Measurements from ENCODE around the gene TFEB.

The TFEB gene

DNA sequence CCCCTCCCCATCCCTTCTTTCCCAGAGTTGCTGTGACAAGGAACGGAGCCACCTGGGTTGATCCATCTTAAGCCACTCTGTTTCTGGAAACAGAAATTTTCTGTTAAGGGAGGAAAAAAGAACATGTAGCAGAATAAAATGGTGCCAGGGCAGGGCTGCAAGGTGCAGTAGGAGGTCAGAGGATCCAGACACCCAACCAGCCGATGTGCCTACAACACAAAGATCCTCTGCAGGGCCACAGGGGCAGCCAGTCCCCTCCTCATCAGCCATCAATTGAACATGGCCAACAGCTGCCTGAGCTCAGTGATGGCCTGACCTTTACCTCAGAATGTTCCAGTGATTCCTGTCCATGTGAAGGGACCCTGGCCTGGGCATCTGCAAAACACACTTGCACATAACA is 85.3 kb downstream of the TFEB start:
- Histone ChIP-seq H3K4me1 (ENCODE audit: control insufficient read depth, low read length) (no peaks in the 10 kb centered on the region), H3K27ac (ENCODE audit: low read depth, low read length) (no peak overlapping the region), H3F3A (ENCODE audit: control insufficient read depth, insufficient read depth) (no peaks in the 10 kb centered on the region), H3K4me3 (ENCODE audit: low read length) (no peak overlapping the region), H3K79me2 (ENCODE audit: control insufficient read depth, low read length) (no peaks in the 10 kb centered on the region), H4K20me1 (ENCODE audit: control insufficient read depth, insufficient read depth, low read depth, low read length) (no peaks in the 10 kb centered on the region), H3K9me2 (replicated peaks; ENCODE audit: control insufficient read depth, low read length) (no peaks in the 10 kb centered on the region), H3K36me3 (ENCODE audit: control insufficient read depth, low read length) (no peaks in the 10 kb centered on the region), H3K4me2 (ENCODE audit: low read length) (no peak overlapping the region), H3K9me3 (ENCODE audit: control insufficient read depth, insufficient read depth, low read length) (no peaks in the 10 kb centered on the region), H3K27me3 (ENCODE audit: control insufficient read depth, low read length) (0 out of 2 replicates have a peak, but pooled peaks cover 2% of the 10 kb centered on the region)
- TF ChIP-seq, protein P1, sequence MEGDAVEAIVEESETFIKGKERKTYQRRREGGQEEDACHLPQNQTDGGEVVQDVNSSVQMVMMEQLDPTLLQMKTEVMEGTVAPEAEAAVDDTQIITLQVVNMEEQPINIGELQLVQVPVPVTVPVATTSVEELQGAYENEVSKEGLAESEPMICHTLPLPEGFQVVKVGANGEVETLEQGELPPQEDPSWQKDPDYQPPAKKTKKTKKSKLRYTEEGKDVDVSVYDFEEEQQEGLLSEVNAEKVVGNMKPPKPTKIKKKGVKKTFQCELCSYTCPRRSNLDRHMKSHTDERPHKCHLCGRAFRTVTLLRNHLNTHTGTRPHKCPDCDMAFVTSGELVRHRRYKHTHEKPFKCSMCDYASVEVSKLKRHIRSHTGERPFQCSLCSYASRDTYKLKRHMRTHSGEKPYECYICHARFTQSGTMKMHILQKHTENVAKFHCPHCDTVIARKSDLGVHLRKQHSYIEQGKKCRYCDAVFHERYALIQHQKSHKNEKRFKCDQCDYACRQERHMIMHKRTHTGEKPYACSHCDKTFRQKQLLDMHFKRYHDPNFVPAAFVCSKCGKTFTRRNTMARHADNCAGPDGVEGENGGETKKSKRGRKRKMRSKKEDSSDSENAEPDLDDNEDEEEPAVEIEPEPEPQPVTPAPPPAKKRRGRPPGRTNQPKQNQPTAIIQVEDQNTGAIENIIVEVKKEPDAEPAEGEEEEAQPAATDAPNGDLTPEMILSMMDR (IDR thresholded peaks at IDR 0.05; ENCODE audit: low read depth, low read length, poor library complexity, severe bottlenecking), result no peak
- TF ChIP-seq EZH2phosphoT487 (IDR thresholded peaks at IDR 0.05; ENCODE audit: borderline replicate concordance, low read length), result no peak

GRCh38 chr6:41649596-41649995 is 85.8 kb downstream of the TFEB start:
- Histone ChIP-seq H4K20me1 (ENCODE audit: control insufficient read depth, insufficient read depth, low read depth, low read length) (no peaks in the 10 kb centered on the region), H3K4me2 (ENCODE audit: low read length) (no peak overlapping the region), H3K79me2 (ENCODE audit: control insufficient read depth, low read length) (no peaks in the 10 kb centered on the region), H3K4me1 (ENCODE audit: control insufficient read depth, low read length) (no peaks in the 10 kb centered on the region), H3F3A (ENCODE audit: control insufficient read depth, insufficient read depth) (no peaks in the 10 kb centered on the region), H3K27ac (ENCODE audit: low read depth, low read length) (no peak overlapping the region), H3K36me3 (ENCODE audit: control insufficient read depth, low read length) (no peaks in the 10 kb centered on the region), H3K9me2 (replicated peaks; ENCODE audit: control insufficient read depth, low read length) (no peaks in the 10 kb centered on the region), H3K27me3 (ENCODE audit: control insufficient read depth, low read length) (0 out of 2 replicates have a peak, but pooled peaks cover 4% of the 10 kb centered on the region), H3K4me3 (ENCODE audit: low read length) (no peak overlapping the region), H3K9me3 (ENCODE audit: control insufficient read depth, insufficient read depth, low read length) (no peaks in the 10 kb centered on the region)
- no peak for TF ChIP-seq EZH2phosphoT487 (IDR thresholded peaks at IDR 0.05; ENCODE audit: borderline replicate concordance, low read length)
- TF ChIP-seq, protein P1 (IDR thresholded peaks at IDR 0.05; ENCODE audit: low read depth, low read length, poor library complexity, severe bottlenecking), result no peak

DNA sequence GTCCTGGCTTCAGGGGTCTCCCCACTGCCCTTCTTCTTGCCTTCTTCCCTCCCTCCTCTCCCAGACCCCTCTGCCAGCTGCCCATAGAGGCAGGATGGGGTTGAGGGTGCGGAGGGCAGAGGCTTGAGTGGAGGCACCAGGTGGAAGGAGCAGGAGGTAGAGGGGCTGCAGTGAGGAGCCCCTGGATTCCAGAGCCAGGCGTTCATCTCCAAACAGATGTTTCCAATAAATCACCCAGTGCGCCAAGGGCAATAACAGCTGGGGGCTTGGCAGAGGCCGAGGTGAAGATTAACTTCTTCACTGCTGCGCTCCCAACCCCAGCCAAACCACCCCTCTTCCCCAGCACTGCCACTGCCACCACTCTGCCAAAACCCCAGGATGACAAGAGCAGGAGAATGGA is 86.5 kb downstream of the TFEB start:
- Histone ChIP-seq H3K79me2 (ENCODE audit: control insufficient read depth, low read length) (no peaks in the 10 kb centered on the region), H3K4me3 (ENCODE audit: low read length) (no peak overlapping the region), H3F3A (ENCODE audit: control insufficient read depth, insufficient read depth) (no peaks in the 10 kb centered on the region), H3K9me3 (ENCODE audit: control insufficient read depth, insufficient read depth, low read length) (no peaks in the 10 kb centered on the region), H3K27me3 (ENCODE audit: control insufficient read depth, low read length) (0 out of 2 replicates have a peak, but pooled peaks cover 5% of the 10 kb centered on the region), H3K9me2 (replicated peaks; ENCODE audit: control insufficient read depth, low read length) (no peaks in the 10 kb centered on the region), H4K20me1 (ENCODE audit: control insufficient read depth, insufficient read depth, low read depth, low read length) (no peaks in the 10 kb centered on the region), H3K4me2 (ENCODE audit: low read length) (no peak overlapping the region), H3K36me3 (ENCODE audit: control insufficient read depth, low read length) (no peaks in the 10 kb centered on the region), H3K4me1 (ENCODE audit: control insufficient read depth, low read length) (no peaks in the 10 kb centered on the region), H3K27ac (ENCODE audit: low read depth, low read length) (no peak overlapping the region)
- TF ChIP-seq, protein P1 (IDR thresholded peaks at IDR 0.05; ENCODE audit: low read depth, low read length, poor library complexity, severe bottlenecking), result no peak
- no peak for TF ChIP-seq EZH2phosphoT487 (IDR thresholded peaks at IDR 0.05; ENCODE audit: borderline replicate concordance, low read length)

Measured in DOHH2 (cell line).